Esophagus mucosa (tissue), 1 donor: Measurements from ENCODE around the gene HRNR. TPM values are rescaled to one million over a fixed set of nuclear protein-coding genes. Genes with fewer than 3 reads are reported as not detected.

Experiments used
- ATAC-seq: fragments of 200-7000 bp; cut with Tn5 transposase; one replicate; pipeline ENCODE4 v1.9.1; 2020
- total RNA-seq: library from RNA; stranded (reverse); gene quantifications from one replicate; pipeline ENCODE4 v1.2.4, GENCODE V29; 2023
- donor health status: DM: yes; HTN: yes; CAD: no.

The HRNR gene
- total RNA-seq, 1 donor from 2014 or later: not detected

- no peak for ATAC-seq
These were observed 35.1 kb downstream of the HRNR start for GRCh38 chr1:152188673-152189591.

DNA sequence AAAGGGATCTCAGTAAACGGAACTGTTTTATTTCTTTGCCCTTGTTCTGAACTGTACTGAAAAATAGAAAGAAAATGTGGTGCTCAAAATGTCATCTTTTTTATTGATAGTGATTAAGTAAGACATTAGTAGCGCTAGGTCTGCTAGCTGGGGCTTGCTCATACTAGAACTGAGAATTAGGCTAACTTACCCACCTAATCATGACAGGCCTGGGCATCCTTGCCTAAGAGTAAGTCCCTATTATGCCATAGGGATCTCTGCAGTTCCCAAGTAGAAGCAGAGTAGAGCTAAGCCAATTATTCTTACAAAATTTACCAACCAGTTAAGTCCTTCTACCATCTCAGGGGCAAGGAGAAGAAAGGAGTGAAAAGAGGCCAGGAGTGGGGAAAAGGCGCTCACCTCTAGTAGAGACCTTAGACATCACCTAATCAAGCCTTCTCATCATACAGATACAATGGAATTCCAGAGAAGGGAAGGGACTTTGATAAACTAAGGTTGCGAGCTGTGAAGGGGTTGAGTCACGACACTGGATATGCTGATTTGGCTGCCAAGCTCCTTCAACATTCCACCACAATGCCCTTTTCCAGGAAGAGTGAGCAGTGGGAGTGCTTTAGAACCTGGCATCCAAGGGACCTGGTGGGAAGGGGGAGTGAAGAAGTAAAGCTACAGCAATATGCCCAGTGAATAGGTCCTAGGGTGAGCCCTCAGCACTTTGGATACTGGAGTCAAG lies 37.3 kb downstream of the HRNR start:
- ATAC-seq: peak; percentile 8

DNA sequence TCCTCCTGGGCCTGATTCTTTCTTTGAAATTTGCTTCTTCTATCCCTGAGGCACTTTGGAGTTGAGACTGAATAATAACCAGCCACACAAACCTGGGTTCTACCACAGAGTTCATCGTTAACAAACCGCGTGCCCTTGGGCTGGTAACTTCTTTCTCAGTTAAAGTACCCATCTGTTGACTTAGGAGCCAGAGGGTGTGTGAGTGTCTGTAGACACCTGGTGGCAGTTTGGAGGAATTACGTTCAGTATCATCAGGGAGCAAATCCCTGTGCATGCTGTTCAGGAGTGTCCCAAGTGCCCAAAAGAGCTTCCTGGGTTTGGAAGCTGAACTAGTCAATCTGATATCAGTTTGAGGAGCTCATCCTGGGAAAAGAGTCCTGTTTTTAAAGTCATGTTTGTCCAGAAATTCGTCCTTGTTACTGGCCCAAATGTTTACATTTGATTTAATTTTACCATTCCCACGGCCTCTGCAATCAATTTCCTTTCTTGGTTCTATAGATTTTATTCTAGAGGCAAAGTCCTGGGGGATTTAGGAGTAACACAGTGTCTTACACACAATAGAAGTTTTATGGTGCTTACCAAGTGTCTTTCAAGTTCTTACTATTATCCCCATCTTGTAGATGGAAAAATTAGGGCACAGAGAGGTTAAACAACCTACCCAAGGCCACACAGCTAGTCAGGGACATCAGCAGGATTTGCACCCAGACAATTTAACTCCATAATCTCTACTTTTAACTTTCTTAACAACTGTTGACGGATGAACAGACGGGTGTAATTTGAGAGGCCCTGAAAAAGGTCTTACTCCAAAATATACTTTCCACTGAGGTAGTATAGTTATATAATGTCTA lies 38.2 kb downstream of the HRNR start:
- ATAC-seq: peak; percentile 45

GRCh38 chr1:152182944-152183361 lies 41.0 kb downstream of the HRNR start:
- peak; percentile 83 for ATAC-seq

GRCh38 chr1:152182431-152182830 lies 41.6 kb downstream of the HRNR start:
- peak; percentile 46 for ATAC-seq

GRCh38 chr1:152179566-152179965 lies 44.4 kb downstream of the HRNR start:
- ATAC-seq: peak; percentile 6

DNA sequence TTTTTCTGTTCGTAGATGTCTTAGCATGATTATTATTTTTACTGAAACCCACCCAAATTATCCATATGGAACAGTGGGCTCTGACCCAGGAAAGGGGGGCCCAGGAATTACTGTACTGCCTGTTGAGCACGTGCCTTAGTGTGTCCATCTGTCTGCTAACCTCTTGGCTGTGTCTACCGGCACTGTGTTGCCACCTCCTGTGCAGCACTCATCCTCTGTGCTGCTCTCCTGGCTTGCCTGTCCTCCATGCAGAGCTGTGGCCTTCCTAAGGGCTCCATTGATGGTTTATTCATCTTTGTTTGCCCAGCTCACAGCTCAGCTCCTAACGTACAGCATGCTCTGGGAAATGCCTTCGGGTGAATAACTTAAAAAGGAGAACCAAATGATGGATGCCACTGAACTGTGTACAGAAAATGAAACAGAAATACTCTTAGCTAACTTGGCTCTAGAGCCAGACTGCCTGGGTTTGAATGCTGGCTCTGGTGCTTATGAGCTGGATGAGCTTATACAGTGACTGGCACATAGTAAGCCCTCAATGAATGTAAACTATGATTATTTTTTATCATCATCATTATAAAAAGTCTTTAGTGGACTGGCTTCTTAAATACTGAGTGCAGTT lies 53.6 kb downstream of the HRNR start:
- ATAC-seq: no peak

DNA sequence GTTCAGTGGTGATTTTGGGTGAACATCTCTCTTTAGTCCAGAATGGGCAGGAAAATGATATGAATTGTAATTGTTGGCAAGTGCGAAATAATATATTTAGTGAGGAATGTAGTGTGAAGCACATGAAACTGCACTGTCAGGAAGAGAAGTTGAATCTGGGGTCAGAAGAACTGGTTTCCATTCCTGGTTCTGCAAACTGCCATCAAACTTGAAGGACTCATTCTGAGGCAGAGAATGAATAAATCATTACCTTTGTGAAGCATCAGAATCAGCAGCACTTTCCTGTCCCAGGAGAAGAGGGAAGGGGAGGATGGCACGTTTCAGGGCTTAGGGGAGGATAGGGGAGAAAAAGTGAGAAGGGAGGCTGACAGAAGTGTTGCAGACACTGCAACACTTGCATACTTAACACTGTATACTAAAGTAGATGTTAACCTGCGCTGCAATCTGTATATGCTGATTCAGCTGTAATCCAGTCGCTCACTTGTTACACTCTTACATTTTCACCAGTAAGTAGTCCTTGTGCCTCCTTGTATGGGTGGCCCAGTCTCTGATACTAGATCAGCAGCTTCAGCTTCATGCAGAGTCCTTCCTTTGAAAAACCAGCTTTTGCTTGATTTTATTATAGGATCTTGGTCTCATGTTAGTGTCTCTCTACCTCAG lies 54.5 kb downstream of the HRNR start:
- ATAC-seq: no peak

DNA sequence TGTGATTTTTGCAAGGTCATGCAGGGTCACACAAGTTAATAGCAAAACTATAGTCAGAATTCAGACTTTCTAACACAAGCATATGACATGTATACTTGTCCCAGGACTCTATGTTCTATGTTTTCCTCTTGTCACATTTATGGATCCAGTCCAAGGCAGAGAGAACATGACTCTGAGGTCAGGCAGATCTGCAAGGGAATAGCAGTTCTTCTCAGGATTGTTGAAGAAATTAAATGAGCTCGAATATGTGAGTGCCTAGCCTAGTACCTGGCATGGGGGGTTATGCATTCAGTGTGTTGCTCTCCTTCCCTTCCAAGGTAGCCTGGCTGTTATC lies 55.5 kb downstream of the HRNR start:
- ATAC-seq: no peak

- peak; percentile 96 for ATAC-seq
These were observed 56.0 kb downstream of the HRNR start for GRCh38 chr1:152167835-152168534.

- ATAC-seq: no peak
These were observed 57.0 kb downstream of the HRNR start for GRCh38 chr1:152166966-152167365.

GRCh38 chr1:152165286-152166077 lies 58.5 kb downstream of the HRNR start:
- ATAC-seq: no peak

- ATAC-seq: peak; percentile 77
These were observed 59.4 kb downstream of the HRNR start for GRCh38 chr1:152164517-152165136.

- ATAC-seq: peak; percentile 63
These were observed 61.1 kb downstream of the HRNR start for GRCh38 chr1:152162792-152163463.

Other genes starting within 250 kb of the HRNR start
- gene S100A10, start 230.3 kb downstream of the HRNR start, total RNA-seq: 1,355 TPM
- gene S100A11, start 187.2 kb downstream of the HRNR start, total RNA-seq: 2,220 TPM
- not detected for gene TCHHL1, start 135.1 kb downstream of the HRNR start, total RNA-seq
- 0.08 TPM for gene TCHH, start 108.7 kb downstream of the HRNR start, total RNA-seq
- 0.08 TPM for gene RPTN, start 65.0 kb downstream of the HRNR start, total RNA-seq
- 0.40 TPM for gene FLG, start 101.0 kb upstream of the HRNR start, total RNA-seq
- not detected for gene FLG2, start 135.8 kb upstream of the HRNR start, total RNA-seq
- gene CRNN, start 190.1 kb upstream of the HRNR start, total RNA-seq: 1,110 TPM